ENCODE data around the gene CBX6.

Gene CBX6

DNA sequence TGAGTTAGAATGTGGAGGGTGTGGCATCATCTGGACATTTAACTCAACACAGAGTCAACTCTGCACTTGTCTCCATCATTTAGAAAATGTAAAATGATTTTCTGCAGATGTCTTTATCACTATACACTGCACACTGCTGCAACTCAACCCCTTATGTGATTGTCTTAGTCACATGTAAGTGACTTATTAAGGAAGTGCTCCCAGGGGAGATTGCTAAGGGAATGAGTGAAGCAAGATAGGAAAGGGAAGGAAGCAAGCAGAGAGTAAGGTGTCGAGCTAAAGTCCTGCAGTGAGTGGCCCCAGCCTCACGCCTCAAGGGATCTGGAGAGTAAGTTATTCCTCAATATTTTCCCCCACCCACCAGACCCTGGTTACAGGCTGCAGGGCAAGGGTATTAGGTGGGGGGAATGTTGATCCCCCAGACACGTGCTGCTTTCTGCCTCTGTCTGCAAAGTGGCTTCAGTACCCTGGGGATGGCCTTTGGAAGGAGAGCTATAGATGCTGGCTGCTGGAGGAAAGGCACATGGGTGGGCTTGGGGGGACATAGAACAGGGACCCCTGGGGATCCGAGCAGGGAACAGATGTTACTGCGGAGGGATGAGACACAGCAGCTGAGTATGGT lies 7.2 kb upstream of the CBX6 start:
- TF ChIP-seq PATZ1 (CRISPR knock-in tag; IDR thresholded peaks at IDR 0.05; ENCODE audit: borderline replicate concordance) (no peak), ZFP30 (CRISPR knock-in tag; IDR thresholded peaks at IDR 0.05) (no peak), ARNTL (CRISPR knock-in tag; IDR thresholded peaks at IDR 0.05; ENCODE audit: borderline replicate concordance, low read depth) (no peak), ZFP3 (CRISPR knock-in tag; IDR thresholded peaks at IDR 0.05) (no peak), POU6F1 (CRISPR knock-in tag; IDR thresholded peaks at IDR 0.05; ENCODE audit: borderline replicate concordance, low read depth) (no peak), RARB (CRISPR knock-in tag; IDR thresholded peaks at IDR 0.05) (no peak), GLIS3 (CRISPR knock-in tag; IDR thresholded peaks at IDR 0.05) (no peak), TCF4 (CRISPR knock-in tag; IDR thresholded peaks at IDR 0.05; ENCODE audit: borderline replicate concordance) (no peak), ESRRG (CRISPR knock-in tag; IDR thresholded peaks at IDR 0.05) (no peak)
- TF ChIP-seq, protein P1, sequence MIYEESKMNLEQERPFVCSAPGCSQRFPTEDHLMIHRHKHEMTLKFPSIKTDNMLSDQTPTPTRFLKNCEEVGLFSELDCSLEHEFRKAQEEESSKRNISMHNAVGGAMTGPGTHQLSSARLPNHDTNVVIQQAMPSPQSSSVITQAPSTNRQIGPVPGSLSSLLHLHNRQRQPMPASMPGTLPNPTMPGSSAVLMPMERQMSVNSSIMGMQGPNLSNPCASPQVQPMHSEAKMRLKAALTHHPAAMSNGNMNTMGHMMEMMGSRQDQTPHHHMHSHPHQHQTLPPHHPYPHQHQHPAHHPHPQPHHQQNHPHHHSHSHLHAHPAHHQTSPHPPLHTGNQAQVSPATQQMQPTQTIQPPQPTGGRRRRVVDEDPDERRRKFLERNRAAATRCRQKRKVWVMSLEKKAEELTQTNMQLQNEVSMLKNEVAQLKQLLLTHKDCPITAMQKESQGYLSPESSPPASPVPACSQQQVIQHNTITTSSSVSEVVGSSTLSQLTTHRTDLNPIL (CRISPR knock-in tag; IDR thresholded peaks at IDR 0.05; ENCODE audit: low read depth): no peak
- ATAC-seq: no peak

DNA sequence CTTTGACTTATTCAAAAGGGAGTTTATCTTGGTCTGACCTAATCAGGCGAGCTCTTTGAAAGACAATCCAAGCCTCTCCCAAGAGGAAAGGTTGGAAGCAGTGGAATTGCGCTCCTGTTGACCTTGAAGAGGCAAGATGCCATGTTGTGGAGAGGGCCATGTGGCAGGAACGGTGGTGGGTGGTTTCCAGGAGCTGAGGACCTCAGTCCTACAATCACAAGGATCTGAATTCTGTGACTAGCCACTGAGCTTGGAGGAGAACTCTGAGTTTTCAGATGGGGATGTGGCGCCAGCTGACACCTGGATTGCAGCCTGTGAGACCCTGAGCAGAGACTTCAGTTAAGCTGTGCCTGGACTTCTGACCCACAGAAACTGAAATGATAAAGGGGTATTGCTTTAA lies 6.0 kb upstream of the CBX6 start:
- TF ChIP-seq ZFP30 (CRISPR knock-in tag; IDR thresholded peaks at IDR 0.05) (no peak), ZNF565 (CRISPR knock-in tag; conservative IDR thresholded peaks at IDR 0.05; ENCODE audit: low read depth) (no peak), GLIS3 (CRISPR knock-in tag; IDR thresholded peaks at IDR 0.05) (no peak), TOX (CRISPR knock-in tag; IDR thresholded peaks at IDR 0.05; ENCODE audit: borderline replicate concordance) (no peak), POU6F1 (CRISPR knock-in tag; IDR thresholded peaks at IDR 0.05; ENCODE audit: borderline replicate concordance, low read depth) (no peak), PPARA (CRISPR knock-in tag; IDR thresholded peaks at IDR 0.05; ENCODE audit: borderline replicate concordance) (no peak)
- ATAC-seq: no peak

GRCh38 chr22:38874529-38875222 lies 2.7 kb upstream of the CBX6 start:
- no peak for ATAC-seq
- no peak for TF ChIP-seq ZNF565 (CRISPR knock-in tag; conservative IDR thresholded peaks at IDR 0.05; ENCODE audit: low read depth)

GRCh38 chr22:38873469-38874411 lies 1.7 kb upstream of the CBX6 start:
- no peak for ATAC-seq
- TF ChIP-seq ZNF565 (CRISPR knock-in tag; conservative IDR thresholded peaks at IDR 0.05; ENCODE audit: low read depth) (no peak), ZC3H10 (CRISPR knock-in tag; IDR thresholded peaks at IDR 0.05) (no peak), PPARA (CRISPR knock-in tag; IDR thresholded peaks at IDR 0.05; ENCODE audit: borderline replicate concordance) (no peak), ZFP30 (CRISPR knock-in tag; IDR thresholded peaks at IDR 0.05) (no peak), ZFP3 (CRISPR knock-in tag; IDR thresholded peaks at IDR 0.05) (no peak), TOX (CRISPR knock-in tag; IDR thresholded peaks at IDR 0.05; ENCODE audit: borderline replicate concordance) (no peak), ISL1 (CRISPR knock-in tag; IDR thresholded peaks at IDR 0.05) (no peak), ARNTL (CRISPR knock-in tag; IDR thresholded peaks at IDR 0.05; ENCODE audit: borderline replicate concordance, low read depth) (no peak), ZNF8 (CRISPR knock-in tag; IDR thresholded peaks at IDR 0.05) (no peak), POU6F1 (CRISPR knock-in tag; IDR thresholded peaks at IDR 0.05; ENCODE audit: borderline replicate concordance, low read depth) (no peak), GLIS3 (CRISPR knock-in tag; IDR thresholded peaks at IDR 0.05) (no peak), SNAI2 (CRISPR knock-in tag; IDR thresholded peaks at IDR 0.05) (no peak), CSDC2 (CRISPR knock-in tag; IDR thresholded peaks at IDR 0.05) (no peak)
- TF ChIP-seq, protein P1 (CRISPR knock-in tag; IDR thresholded peaks at IDR 0.05; ENCODE audit: low read depth): no peak
